Measurements from ENCODE around the gene MEGF6.

The MEGF6 gene

DNA sequence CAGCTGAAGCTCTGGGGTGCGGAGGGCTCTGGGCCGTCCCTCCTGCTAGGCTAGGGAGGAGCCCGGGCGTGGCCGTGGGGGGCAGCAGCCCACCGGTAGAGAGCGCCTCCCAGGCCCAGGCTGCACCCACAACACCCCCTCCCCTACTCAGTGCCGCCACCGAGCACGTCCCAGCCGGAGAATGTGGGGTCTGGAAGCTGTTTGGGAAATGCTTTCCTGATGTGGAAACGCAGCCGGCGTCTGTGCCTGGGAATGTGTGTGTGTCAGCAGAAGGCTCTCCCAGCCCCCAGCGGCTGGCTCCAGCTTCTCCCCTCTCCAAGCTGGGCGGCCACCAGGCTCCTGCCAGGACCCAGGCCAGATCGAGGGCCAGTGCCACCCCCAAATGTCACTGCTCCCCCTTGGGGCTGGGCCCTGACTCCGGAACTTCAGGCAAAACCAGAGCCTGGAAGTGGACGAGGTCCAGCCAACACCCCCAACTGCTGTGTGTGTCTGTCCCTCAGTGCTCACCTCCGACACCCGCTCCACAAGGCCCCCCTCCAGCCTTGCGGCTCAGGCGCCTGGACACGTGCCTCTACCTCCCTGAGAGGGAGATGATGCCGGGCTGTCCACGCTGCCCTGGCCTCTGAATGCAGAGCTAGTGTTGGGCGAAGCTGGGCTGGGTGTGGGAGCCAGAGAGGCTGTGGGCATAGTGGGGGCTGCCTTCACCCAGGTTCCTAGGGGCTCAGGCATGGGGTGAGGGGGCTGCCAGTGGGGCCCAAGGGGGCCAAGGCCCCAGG, 74.7 kb downstream of the MEGF6 start:
- no peak for DNase-seq (ENCODE audit: low spot score)

DNA sequence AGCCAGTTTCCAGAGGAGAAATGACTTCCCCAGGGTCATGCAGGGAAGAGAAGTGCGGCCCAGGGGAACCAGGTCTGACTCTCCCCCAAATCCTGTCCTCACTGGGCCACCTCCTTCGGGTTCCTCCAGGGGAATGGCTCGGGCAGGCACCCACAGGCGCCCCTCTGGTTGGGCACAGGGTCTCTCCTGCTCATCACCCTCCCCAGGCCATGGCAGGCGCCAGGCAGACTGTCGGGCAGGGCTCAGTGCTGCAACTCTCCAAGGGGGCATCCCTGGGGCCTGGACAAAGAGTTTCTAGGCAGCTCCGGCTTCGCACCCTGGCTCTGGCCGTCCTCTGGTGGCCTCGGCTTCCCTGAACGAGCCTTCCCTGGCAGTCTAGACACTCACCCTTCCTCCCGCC, 75.6 kb downstream of the MEGF6 start:
- no peak for DNase-seq (ENCODE audit: low spot score)

DNA sequence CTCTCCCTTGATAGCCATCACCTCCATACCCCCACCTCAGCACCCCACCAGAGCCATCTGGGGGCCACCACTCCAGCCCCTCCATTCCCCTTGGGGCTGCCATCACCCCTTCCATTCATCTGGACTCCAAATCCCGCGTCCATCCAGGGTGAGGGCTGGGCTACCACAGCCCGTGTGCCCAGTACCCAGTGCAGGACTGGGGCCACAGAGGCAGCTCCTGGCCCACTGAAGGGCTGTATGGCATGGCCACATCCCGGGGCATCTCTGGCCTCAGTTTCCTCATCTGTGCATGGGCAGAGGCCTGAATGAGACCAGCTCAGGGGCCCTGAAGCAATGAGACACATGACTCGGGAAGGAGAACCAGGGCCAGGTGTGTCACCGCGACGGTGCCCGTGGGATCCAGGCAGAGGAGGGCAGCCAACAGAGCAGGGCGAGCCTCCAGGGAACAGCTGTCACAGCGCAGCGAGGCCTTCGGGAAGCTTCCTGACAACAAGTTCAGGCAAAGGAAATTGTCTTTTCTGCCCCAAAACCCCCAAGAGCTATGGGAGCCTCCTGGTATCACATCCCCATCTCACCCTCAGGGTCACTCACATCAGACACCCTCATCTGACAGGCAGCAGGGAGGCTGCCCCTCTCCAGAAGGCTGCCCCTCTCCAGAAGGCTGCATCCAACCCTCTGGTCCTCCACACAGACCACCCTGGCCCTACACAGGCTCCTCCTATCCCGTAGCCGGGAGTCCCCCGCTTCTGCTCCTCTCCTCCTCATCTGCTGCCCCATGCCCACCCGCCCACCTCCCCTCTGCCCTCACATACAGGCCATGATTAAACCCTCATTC, 76.3 kb downstream of the MEGF6 start:
- DNase-seq (ENCODE audit: low spot score), result no peak

DNA sequence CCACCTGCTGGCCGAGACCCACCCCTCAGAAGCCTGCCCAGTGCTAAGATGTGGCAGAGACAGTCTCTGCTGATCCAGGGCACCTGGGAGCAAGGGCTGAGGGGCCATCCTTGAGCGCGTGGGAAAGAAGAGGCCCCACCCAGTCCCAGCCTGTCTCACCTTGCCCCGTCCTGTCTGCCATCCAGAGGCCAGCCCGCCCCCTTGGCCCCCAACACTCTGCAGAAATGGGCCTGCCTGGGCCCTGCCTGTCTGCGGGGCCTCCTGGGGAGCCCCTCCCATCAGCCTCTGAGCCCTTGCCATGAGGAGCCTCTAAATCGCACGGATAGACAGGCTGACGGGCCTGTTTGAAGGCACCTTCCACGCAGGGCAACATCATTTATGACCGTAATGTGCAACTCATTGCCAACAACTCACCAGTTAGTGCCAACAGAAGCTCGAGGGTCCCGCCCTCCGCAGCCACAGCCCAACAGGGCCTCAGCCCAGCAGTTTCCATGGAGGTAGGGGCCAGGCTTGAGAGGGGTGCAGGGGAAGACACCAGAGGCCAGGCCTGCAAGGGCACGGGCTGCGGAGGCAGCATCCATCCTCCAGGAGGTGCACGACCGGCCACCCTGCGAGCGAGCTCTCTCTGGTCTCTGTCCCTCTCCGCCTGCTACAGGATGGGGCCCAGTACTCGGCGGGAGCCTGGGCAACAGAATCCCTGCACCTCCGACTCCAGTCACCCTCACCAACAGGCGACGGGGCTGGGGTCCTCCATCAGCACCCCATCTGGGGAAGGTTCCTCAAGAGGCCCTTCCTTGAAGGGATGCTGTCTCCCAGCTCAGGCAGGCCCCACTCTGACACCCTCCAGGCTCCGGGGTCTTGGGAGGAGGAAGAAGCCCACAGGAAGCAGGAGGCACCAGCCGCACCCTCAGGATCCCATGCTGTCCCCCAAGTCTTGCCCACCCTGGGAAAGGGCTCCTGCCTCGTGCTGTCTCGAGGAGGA, 78.0 kb downstream of the MEGF6 start:
- peak; percentile 67 for DNase-seq (ENCODE audit: low spot score)

DNA sequence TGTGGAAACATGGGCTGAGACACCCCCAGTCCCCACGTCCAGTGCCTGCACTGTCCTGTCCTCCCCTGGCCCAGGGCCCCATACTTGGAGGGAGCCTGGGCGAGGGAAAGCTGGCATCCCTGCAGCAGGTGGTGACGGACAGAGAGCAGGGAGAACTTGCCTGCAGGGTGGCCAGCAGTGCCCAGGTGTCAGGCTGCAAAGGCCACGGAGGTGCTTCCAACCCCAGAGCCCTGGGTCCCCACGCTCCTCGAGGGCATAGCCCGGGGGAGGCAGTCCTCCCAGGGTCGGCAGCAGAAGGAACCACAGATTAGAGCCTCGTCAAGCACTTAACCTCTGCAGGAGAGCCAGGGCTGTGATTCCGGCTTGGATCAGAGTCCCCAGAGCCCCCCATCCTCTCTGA, 79.4 kb downstream of the MEGF6 start:
- DNase-seq (ENCODE audit: low spot score), result no peak

DNA sequence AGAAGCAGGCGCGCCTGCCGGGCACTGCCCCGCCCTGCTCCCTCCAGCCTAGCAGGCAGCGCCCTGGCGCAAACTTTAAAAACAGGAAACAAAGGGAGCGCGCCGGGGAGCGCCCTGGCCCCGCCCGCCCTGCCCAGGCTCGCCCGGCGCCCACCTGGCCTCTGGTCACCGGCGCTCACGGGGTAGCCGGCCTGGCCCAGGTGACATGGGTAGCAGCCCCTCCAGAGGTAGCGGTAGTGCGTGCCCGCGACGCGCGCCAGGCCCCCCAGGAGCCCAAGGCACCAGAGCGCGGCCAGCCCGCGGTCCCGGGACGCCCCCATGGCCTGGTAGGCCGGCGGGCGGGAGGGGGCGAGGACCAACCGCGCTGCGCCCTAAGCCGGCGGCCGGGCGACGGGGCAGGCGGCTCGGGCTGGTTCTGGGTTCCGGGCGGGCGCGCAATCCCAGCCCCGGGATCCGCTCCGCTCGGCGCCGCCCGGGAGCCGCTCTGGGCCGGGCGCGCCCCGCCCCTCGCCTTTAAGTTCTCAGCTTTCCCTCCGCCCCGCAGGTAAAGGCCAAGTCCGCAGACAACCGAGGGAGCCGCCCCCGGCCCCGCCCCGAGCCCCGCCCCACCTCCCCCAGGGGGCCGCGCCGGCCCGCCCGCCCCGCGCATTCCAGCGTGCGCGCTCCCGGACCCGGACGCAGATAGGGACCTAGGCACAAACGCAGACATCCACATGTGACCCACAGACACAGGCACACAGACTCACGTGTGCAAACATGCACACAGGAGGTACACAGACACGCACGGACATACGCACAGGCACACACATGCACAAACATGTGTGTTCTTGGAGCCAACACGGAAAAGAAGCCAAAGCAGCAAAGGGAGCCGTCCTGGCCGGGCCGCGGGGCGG, 80.1 kb downstream of the MEGF6 start:
- DNase-seq (ENCODE audit: low spot score), result peak; percentile 87

DNA sequence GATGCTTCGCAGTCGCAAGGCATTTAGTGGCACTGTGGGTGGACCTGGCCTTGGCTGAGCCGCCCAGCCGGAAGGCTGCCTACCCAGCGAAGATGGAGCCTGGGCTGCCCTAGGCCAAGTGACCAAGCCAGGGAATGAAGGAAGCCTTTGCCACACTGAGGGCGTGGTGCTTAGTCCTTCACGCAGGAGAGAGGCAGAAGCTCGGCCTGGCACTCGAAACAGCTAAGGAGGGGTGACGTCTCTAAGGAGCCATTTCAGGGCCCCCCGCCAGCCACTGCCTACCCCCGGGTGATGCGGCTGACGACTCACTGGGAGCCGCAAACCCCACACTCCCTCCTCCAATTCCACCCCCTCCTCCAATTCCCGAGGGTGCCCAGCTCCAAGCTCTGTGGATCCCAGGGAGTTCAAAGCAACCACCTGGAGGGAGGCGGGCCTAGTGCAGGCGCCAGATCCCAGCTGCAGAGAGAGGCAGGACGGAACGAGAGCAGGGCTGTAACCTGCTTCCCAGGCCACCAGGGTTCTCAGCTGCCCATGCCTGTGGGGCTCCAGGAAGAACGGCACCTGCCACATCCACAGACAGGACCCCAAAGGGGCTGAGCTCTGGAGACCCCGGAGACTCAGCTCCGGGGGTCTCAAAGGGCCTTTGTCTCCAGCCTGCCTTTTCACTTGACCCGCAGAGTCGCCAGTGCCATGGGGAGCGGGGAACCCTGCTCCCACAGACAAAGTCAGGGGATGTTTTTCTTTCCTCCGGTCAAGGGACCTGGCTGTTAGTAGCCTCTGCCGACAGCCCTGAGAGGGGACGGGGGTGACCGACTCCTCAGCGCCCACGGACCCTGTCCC, 81.0 kb downstream of the MEGF6 start:
- DNase-seq (ENCODE audit: low spot score), result no peak

DNA sequence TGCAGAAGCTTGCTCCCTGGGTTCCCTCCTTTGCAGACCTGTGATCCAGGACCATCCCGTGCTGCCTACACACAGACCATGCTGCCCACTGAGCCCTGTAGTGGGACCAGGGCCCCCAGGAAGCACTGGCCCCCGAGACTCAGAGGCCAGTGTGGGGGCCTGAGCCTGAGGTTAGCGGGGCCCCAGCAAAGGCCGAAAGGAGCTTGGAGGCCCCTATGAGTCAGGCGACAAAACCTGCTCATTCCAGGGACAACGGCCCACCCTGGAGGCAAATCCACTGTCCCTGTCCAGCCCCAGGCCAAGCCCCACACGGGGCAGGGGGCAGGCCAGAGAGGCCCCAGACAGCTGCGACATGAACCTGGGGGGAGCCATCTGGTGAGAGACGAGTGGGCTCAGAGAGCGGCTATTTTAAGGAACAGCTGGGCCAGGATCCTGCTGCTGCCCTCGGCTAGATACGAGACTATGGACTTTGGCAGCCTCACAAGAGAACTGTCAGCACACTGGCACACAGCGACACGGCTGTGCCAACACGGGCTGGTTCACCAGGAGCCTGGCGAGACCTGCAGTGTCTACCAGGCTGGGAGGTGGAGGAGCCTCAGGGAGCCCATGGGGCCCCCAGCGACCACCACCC, 82.1 kb downstream of the MEGF6 start:
- no peak for DNase-seq (ENCODE audit: low spot score)

DNA sequence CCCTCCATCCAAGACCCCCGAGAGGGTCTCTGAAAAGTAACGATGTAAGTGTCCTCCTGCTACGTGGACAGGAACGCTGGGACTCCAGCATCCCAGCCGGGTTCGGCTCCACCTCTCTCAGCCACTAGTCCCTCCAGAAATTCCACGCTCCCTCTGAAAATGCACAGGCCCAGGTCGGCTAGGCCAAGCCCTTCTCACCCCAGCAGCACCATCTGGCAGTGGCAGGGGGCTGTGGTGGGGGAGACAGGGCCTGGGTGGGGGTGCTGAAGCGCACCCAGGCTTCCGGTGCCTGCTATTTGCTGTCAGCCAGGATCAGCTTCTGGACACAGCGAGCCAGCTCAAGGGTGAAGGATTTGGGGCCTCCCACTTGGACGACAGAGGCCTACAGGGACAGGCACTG, 83.5 kb downstream of the MEGF6 start:
- no peak for DNase-seq (ENCODE audit: low spot score)

DNA sequence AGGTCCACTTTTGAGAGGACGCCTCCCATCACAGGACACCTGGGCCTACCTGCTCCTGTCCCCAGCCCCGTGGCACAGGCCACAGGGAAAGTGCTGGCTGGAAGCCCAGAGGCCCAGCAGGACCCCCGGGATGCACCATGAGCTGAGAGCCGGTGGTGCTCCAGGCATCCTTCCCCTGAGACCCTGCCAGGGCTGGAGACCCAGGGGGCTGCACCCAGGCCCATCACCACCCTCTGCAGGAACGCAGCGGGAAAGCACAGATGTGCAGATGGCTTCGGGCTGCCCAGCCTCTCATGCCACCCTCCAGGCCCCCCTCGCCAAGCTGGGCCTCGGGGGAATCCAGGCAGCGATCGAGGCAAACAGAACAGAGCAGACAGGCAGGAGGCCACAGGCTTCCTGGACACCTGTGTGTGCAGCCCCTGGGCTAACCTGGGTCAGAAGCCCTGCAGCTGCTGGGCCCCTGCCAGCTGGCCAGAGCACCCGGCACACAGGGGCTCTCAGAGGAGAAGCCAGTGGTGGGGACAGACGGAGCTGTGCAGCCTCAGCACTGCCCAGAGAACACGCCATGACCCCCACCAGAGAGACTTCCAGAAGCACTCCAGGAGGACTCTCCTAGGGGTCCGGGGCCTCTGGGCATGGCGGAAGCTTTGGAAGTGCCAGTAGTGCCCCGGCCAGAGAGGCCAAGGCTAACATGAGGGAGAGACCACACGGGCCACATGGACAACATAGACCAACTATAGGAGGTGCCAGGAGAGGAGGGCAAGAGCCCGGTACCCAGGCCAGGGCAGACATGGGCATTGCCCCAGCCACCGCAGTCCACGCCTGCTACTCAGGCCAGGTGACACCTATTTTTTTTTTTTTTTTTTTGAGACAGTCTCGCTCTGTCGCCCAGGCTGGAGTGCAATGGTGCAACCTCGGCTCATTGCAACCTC, 85.5 kb downstream of the MEGF6 start:
- no peak for DNase-seq (ENCODE audit: low spot score)

DNA sequence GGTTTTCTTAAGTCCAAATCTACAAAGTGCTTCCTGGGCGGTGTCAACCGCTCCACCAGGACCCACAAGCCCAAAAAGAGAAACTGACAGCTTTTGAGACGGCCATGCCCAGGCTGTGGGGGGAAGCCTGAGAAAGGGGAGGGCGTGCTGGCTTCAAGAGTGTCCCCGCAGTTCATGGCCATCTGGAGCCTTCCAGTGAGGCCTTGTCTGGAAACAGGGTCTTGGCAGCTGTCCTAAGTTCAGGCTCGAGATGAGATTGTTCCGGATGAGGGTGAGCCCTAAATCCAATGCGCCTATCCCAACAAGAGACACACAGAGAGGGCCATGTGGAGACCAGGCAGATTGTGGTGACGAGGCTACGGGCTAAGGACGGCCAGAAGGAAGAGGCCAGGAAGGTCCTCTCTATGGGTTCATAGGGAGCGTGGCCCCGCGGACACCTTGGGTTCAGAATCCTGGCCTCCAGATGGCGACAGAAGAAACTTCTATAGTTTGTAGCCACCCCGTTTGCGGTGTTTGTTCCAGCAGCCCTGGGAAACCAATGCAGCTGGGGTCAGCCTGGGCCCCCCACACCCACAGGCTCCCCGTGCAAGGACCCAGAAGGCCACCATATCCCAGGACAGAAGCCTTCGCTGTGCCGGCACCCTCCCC, 86.6 kb downstream of the MEGF6 start:
- no peak for DNase-seq (ENCODE audit: low spot score)

DNA sequence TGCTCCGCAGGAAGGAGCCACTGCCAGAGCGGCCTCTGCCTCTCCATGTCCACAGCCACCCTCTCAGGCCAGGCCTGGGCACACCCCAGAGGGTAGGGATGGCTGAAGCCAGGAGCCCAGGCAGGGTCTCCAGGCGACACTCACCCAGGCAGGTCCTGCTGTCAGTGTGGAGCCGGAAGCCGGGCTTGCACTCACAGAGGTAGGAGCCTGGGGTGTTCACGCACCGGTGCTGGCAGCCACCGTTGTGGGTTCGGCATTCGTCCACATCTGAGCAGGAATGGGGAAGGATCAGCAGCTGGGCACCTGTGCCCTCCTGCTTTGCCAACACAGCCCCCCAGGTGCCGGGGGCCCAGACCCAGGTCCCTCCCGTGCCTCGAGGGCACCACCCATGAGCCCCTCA, 87.3 kb downstream of the MEGF6 start:
- no peak for DNase-seq (ENCODE audit: low spot score)

DNA sequence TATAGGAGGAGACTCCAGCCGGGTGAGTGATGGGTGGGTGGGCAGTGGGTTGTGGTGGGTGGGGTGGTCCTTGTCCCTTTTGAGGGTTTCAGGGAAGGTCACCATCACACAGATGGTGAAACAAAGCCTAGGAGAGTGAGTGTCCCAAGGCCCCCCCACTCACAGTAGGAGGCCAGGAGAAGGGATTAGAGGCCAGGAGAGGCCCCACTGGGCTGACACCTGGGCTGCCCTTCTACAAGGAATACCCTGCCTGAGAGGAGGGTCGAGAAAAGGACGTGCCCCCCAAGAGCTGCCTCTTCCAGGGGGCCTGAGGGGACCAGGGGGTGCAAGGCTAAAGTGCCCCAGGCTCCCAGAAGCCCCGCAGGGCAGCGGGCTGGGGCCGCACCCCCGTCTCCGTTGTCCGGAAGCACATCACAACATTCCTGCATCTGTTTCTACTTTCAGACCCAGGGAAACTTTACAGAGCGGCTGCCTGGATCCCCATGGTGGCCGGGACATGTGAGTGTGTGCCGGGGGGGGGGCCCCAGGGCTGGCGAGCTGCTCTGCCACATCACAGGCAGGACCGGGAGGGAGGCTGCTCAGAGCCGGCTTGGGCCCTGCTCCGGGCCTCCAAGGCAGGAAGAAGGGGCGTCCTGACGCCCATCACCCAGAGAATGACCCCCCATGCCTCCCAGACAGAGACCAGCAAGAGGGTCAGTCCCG, 88.6 kb downstream of the MEGF6 start:
- DNase-seq (ENCODE audit: low spot score), result no peak

DNA sequence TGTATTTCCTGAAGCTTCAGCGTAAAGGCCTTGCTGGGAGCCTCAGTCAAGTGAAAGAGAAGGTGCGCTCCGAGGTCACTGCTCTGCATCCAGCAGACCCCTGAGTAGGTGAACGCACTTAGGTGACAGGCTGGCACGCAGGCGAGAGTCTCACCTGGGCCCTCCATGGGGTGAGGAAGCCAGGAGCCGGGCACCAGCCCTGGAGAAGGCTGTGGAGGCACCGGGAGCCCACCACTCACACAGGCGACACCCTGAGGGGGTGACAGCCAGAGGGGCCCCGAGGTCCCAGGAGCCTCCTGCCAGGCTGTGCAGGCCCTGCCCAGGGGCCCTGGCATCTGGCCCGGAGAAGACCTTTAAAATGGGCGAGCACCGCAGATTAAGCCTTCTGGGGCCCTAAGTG, 89.2 kb downstream of the MEGF6 start:
- DNase-seq (ENCODE audit: low spot score), result no peak

DNA sequence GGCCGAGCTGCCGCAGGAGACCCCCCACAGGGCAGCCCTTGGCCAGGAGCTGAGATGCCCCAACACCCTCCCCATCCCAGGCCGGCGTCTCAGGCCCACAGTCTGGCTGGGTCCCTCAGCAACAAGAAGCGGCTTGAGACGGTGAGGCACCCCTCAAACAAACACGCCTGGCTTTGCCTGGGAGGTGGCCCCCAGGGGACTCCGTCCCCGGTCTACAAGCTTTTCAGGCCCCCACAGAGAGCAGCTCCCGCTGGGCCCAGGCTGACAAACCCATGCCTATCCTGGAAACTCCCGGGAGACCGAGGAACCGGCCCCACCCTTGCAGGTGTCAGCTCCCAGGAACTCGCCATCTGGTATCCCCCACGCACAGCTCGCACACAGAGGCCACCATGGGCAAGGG, 89.9 kb downstream of the MEGF6 start:
- DNase-seq (ENCODE audit: low spot score), result no peak

DNA sequence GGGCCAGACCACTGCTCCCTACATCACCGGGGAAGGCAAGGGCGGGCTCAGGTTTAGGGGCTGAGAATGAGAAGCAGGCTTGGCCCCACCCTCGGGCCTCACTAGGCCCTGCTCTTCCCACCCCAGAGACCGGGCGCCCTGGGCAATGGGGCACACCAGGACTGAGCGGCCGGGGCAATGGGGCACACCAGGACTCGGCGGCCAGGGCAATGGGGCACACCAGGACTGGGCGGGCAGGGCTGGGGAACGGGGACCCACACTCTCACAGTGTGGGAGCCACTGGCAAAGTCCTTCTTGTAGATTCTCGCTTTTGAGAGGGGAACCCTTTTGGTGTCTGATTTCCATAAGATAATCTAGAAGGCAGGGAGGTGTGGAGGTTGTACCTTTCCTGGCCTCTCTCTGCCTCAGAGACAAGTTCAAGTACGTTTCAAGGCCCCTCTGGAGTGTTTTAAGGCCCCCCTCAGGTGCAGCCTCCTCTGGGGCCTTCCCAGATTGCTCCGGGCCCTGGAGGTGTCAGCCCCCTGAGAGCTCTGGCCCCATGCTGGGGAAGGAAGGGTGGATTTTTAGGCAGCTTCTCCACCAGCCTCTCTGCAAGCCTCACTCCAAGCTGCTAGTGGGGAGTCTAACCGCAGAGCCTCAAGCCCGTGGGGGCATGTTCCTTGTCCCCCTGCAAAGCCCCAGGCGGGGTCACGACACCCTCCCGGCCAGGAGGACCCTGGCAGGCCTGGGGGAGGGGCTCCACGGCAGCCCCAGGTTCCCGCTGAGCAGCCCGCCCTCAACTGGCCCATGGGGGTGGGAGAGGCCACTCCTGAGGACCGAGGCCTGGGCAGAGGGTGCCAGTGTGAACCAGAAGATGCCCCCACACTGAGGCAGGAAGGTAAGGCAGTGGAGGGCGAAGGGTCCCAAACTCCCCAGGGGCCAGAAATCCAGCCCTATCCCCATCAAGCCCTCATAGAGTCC, 90.6 kb downstream of the MEGF6 start:
- no peak for DNase-seq (ENCODE audit: low spot score)
